Inferior parietal cortex (tissue), 1 donor: ENCODE results near the gene CELF2.

Experiments used
- DNase-seq: peaks from one replicate; pipeline ENCODE4 v3.0.0-alpha.2; 2016; ENCODE audit errors: extremely low spot score

The CELF2 gene

DNA sequence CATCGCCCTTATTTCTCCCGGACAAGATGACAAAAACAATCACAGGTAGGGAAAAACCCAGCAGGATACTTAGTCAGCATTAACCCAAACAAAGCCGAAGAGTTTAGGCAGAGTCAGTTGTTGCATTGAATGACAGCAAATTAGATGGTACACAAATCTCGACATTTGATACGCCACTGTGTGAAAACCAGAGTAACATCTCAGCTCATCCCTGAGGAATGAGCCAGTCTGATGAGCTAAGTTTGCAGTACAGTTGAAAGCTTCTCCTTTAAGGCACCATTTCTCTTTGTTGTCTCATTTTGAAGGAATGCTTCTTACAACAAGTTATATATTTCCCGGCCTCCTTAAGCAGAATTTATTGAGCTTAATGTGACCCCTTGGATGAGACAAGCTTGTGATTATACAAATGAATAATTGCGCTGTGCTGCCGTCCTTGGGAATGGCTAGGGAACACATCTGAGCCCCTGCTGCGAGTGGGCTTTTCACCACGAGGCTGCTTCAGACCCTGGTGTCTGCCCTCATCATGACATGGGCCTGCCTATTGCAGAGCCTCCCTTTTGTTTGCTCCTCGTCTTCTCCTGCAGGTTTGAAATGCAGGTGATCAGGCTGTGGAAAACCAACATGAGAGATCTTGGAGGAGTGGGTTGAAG lies 137.3 kb downstream of the CELF2 start:
- DNase-seq: no peak

DNA sequence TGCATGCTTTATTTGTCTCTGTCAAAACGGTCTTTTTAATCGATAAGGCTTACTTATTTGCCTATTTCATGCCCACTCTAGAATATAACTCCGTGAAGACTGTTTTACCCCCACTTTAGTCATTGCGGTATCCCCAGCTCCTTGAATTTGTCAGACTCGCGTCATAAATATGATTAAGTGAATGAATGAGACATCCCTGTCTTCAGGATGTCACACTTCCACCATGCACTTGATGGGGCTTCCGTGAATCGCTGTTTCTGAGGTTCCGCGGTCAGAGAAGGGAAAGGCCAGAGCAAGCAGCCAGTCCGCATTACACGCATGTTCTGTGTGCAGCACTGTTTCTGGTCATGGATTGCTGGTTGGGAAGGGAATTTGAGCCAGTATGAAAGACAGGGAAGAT lies 138.8 kb downstream of the CELF2 start:
- no peak for DNase-seq

DNA sequence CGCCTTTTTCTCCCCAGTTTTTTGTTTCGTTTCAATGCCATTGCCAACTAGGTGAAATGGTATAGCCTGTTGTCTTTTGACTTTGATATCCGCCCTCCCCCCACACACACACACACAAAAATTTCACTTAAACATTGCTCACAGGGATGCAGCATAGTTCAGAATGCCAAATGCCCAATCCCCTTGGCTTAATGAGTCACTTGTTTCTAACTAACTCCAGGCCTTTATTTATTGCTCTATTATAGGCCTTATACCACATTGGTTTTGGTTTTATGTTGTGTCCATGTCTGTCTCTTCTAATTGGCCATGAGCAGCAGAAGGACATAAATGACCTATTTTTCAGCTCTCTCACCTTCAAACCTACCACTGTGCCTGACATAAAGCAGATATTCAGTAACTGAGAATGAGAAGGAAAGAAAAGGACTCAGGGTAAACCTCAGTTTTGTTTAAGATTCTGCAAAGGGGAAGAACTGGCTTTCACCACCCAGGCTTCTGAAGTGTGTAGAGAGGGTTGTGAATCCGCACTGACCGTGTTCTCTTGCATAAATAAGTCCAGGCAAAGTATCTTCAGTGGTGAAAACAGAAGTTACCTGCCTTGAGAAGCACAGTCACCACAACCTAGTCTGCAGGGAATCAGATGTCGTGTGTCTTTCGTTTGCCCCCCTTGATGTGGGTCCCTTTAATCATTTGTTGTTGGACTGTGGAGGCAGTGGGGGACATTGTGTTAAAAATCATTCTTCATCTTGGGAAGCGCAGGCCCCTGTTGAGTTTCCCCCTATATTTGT lies 139.8 kb downstream of the CELF2 start:
- DNase-seq: no peak

DNA sequence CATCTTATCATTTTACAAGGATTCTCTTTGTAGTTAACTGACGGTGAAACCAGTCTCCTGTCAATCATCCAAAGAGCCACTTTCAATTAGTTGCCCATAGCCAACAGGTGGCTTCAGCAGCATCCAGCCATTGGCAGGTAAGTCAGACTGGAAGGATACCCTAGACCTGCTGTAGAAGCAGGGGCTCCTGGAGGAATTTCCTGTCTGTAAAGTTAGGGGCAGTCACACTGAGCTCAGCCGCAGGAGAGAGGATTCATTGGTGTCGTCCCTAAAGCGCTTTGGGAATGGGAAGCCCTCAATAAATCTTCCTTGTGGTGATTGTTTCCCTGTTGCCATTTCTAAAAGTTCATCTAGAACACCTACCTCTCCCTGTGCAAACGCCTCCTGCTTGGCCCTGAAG lies 140.4 kb downstream of the CELF2 start:
- no peak for DNase-seq

DNA sequence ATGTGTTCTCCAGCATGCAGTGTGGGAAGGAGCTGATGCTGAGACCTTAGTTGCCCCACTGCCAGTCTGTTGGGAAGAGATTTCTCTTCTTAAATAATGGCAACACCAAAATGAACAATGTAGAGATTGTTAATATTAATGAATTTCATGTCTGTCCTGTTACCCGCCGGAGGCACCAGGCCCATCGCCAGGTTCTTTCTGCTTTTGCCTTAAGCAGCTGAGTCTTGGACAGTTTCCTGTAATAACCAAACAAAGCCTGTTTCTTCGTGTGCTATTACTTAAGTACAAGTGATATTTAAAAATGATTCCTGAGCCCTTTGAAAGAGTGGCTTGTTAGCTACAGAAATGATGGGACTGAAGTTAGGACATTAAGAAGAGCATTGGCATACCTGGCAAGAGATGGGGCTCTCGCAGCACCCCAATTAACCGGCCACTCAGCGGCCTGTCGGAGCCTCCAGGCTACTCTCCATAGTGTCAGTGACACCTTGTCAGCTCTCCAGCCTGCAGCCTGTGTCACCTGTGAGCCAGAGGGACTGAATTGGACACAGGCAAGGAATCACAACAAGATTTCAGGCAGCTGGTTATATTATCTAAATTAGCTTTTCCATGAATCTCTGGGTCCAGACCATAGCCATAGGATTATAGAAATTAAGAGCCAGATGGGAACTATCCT lies 142.0 kb downstream of the CELF2 start:
- DNase-seq: no peak

DNA sequence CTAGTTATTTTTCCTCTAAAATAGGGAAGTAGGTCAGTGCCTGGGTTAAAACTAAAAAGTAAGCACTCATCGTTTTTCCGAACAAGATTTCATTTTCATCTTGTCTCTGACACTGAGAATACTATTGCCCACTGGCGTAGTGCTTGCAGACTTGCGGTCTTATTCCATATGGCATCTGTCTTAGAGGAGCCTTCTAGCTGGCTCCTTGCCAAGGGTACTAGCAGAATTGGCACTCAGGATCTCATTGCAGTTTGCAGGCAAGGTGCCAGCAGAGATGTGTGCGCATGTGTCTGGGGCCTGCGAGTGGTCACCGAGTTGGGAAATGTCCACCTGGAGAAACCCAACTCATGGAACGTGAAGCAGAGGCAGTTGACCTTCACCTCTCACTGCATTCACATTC lies 143.4 kb downstream of the CELF2 start:
- DNase-seq: no peak

DNA sequence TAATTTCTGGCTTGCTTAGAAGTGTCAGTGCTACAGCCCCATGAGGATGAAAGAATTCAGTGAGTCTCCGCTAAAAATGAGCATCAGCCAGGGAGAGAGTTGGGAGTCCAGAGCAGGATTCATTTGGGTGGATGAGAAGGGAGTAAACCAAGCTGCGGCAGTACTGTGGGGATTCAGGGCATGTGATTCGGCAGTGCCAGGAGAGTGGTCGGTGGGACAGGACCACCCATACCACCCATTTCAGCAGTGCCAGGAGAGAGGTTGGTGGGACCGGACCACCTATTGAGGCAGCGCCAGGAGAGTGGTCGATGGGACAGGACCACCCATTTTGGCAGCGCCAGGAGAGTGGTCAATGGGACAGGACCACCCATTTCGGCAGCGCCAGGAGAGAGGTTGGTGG lies 144.2 kb downstream of the CELF2 start:
- no peak for DNase-seq

DNA sequence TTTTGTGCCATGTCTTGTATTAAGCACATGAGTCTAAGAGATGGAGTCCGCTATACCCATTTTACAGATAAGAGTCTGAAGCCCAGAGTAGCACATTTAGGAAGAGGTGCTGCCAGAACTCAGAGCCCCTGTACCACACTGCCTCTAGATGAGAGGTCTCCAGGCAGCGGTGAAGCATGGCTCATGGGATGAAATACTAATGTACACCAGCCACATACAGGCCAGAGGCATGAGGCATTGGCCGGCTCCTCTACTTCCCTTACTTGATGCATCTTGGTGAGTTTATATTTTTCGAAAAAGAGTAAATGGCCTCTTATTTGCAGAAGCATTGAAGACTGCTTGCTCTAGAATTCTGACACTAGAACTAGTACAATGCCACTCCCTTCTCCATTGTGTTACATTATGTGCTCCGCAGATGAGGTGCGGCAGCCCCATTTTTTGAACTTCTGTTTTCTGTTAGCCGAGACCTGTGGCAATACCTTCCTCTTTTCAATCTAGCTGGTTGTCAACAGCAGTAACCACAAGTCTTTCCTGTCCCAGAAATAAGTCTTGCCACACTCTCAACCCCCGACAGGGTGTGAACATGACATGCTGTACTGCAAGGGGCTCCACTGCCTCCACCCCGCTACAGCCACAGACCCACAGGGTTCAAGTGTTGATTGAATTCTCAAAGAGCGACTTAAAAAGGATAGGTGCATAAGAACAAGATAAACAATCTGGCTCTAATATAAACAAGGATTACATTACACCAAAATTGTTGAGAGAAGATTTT lies 145.3 kb downstream of the CELF2 start:
- DNase-seq: no peak

DNA sequence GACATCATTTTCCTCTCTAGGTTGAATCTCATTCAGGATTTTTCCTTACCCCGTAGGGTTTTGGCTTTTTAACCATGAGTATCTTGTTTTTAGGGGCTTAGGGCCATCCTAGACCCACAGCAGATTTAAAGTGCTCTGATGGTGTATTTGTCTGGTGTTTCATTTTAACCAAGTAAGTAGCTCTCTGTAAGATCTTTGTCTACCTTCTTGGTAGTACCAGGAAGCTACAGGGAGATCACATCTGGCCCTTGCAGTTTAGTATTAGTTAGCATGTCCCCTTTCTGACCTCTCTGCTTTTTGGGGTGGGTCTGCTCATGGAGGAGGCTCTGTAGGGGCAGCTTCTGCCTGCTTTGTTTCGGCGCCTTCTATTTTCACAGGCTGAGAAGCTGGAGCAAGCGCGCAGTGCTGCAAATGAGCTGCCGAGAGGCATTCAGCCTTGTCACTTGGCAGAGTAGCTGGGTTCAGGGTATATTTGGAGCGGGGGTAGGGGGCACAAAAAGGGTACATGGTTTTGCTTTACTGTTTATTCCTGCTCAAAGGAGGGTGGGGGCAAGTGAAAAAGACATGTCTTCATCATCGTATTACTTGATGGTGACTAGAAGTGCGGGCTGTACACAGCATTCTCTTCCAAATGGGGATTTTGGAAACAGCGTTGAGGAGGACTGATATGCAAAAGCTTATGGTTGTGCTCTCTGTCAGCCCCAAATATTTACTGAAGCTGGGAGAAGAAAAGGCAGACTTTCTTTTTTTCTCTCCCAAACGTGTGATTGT lies 146.3 kb downstream of the CELF2 start:
- no peak for DNase-seq

DNA sequence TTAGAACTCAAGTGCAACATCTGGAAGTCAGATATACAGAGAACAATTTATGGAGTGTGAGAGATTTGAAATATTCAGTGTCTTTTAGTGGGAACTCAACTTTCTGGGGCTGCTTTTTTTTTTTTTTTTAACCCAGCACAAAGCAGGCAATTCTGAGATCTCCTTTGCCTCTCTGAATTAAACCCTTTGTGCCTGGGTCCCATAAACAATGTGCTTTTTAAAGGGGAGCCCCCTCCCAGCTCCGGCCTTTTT lies 146.8 kb downstream of the CELF2 start:
- DNase-seq: peak; percentile 88

DNA sequence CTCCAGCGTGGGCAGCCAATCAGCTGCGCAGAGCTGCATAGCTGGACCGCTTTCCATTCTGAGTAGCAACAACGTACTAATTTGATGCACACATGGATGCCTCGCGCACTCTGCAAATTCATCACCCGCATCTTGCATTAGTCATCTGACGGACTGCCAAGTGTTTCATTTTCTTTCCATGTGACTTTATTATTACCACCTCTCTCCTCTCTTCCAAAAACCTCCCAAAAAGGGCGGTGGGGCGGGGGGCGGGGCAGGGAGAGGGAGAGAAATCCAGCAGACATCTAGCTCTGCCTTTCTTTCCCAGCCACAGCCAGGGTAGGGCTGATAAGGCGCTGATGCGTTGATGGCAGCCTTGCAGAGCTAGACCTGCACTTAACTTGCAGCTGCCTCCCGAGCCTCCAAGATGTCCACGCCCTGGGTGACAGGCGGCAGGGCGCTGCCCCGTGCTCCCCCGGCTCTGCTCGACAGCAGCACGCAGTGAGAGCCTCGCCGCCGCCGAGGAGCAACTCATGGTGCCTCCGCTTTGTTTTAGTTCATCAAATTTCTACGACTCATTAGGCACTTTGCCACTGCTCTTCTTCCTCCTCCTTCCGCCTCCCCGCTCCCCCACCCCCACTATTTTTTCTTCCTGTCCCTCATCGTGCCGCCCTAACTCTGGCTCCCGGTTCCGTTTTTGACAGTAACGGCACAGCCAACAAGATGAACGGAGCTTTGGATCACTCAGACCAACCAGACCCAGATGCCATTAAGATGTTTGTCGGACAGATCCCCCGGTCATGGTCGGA lies 147.3 kb downstream of the CELF2 start:
- DNase-seq: no peak

DNA sequence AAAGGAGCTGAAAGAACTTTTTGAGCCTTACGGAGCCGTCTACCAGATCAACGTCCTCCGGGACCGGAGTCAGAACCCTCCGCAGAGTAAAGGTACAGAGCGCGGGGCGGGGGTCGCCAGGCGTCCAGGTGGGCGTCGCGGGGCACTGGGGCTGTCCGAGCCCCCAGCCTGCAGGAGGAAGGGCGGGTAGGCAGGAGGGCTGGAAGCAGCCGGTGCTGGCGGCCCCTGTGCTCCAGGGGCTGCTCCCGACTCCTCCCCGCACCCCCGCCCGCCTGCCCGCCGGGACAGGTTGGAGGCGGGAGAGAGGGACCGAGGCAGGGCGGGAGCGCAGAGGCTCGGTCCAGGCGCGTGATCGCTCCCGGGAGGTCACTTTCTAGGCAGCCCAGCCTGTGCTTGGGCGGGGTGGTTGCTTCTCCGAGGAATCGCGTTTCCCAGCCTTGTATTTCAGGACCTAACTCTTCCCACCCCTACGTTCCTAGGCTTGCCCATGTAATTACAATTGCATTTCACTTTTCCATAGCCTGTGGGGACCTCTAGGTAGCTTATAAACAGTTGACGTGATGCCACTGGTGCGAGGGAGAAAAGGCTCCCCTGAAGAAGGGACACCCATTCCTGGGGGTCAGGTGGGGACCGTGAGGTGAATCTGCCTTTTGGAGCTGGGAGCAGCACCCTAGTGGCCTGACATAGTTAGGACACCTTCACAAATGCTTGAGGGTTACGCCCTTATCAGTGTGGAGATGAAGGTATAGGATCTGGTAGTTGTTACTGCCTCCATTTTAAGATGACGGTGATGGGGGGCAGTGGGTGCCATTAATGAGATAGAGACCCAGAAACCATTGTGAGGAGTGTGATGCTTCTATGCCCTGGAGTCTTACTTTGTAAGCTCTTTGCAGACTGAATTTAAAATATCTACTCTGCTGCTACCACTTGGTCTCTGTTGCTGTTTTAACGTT lies 148.2 kb downstream of the CELF2 start:
- no peak for DNase-seq

DNA sequence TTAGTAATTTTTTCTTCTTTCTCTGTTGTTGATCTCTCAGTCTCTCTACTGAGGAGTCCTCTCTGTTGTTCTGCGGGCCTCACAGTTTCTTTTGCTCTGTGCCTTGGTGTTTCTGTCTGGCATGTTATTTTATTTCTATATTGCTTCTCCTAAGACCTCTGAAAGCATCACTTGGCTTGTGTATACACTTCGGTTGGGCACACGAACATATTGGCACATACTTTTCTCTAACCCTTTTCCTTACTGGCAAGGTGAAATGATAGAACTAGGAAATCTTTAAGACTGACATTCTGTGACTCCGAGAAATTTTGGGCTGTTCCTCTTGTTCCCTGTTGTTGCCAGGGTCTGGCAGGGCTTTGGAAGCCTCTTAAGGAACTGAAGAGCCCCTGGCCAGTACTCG lies 148.9 kb downstream of the CELF2 start:
- DNase-seq: no peak

DNA sequence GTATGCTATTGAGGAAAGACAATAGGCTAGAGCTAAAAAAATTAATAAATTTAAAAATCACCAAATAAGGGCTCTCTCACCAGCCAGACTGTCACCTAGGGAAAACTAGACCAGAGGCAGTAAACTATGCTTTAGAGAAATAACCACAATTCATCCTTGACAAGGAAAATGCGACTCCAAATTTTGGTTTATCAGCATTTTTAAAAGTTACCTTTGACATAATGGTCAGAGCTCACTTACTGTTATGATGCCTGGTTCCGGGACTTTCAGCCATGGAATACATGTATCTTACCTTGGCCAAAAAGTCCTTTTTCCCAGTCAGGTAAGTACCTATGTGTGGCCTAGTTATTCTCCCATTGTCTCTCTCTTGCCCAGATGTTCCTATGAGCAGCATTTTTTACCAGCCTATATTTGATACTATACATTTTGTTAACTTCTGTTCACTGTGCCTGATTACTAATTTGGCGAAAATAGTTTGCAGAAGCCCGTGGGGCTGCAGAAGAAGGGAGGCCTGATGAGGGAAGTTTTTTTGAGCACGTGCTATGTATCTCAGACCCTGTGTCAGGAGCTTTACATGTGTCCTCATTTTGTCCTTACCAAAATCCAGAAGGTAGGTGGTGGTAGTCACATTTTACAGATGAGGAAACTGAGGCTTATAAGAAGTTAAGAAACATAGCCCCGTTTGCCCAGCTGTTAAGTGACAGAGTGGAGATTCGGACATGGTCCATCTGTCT lies 149.7 kb downstream of the CELF2 start:
- no peak for DNase-seq

DNA sequence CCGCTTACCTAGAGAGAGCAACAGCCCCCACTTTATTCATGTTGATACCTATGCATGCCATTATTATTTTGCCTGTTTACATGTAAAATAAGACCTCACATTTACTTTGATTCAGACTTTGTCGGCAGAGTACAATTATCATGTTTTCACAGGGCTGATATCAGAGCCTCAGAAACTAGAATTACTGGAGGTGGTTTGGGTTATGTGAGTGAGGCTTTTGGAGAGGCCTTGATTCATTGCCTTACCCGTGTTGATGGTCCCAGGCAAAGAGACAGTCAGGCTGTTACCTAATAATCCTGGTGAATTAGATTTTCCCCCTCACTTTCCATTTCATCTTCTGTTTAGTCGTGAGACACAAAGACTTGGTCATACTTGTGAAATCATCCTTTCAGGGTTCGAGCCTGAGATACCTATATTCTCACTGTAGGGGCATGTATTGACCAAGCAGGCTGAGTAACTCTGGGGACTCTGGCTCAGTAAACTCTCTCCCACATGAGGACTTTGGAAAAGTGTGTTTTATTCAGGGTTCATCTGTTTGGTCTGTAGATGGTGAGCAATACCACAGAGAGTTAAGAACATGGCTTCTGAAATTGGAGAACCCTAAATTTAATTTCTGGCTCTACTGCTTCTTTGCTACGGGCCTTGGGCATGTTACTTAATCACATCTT lies 150.9 kb downstream of the CELF2 start:
- DNase-seq: no peak

DNA sequence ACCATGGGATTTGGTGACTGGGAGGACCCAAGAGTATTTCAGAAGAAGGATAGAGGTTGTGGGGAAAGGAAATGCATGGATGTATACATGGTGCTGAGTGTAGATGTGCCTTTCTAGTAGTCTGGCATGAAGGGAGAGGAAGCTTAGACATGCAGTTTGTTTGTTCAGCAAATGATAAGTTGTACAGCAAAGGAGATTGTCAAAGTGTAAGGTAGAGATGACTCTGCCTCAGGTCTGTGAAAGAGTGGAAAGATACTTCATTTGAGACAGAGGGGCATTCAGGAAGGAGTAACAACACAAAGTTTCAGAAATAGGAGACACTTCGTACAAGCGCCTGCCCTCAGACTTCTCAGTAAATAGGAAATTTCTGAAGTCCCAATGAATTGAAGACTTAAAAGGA lies 152.3 kb downstream of the CELF2 start:
- DNase-seq: no peak

DNA sequence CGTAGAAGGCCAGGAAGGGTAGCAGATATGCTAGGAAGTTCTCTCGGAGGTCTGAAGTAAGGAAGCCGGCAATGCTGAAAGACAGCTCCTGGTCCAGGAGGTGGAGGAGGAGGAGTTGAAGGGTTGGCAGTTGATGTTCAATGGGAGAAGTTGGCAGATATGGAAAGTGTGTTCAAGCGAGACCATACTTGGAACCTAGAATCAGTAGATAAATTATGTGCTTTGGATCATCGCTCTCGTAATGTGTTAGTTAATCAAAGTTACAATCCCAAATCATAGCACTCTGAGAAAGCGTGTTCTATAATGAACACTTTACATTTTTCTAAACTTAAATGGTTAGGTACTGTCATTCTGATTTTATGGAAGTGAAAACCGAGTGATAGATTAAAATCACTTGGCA lies 152.9 kb downstream of the CELF2 start:
- DNase-seq: no peak

DNA sequence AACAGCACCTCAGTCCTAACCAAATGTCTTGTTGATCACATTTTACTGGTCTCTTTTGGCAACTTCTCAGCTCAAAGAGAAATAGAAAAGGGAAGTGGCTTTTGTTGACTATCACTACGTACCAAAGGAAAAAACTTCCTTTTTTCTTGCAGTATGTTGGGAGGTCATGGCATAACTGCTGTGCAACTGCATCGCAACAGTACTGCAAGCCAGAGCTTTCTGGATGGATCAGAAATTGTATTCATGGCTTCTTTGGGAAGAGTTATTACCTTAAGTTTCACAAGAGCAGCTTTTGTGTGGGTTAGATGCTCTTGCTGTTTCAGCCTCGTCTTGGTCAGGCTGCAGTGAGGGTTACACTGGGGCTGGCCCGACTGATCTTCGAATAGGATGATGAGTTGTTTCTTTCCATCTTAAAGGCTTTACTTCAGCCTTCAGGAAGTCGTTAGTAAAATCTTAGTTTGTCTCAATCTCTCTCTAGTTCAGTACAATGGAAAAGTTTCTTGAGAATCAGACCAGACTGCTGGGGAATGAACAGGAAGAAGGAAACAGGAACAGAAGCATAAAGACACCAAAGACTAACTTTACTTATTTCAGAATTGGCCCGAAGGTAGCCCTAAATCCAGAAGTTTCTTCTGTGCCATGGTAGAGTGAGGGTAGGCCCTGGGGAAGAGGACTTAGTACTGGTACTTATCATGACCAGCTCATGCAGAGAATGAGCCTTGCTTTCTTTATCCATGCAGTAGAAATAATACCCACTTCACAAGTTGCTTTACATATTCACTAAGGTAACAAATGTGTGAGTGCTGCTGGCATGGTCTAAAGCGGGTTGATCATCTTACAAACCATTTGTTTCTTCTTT lies 153.6 kb downstream of the CELF2 start:
- no peak for DNase-seq
